CD4-positive, alpha-beta T cell (primary cell): ENCODE results near the gene IPO11. TPM values are rescaled to one million over a fixed set of nuclear protein-coding genes. Genes with fewer than 3 reads are reported as not detected.

Experiments used
- ATAC-seq: fragments of 200-7000 bp; cut with Tn5 transposase; one replicate; pipeline ENCODE4 v1.10.0; 2022; ENCODE audit warnings: mild to moderate bottlenecking; ENCODE audit not compliant: poor library complexity
- CTCF ChIA-PET: fragments of 350-600 bp; sonication (Branson Sonifier 250); formaldehyde crosslinking; loops from one replicate; lab custom pipeline; 2021; ENCODE audit warnings: antibody characterized with exemption, inconsistent platforms; lab: Charles Lee
- POLR2A ChIA-PET: fragments of 350-600 bp; sonication (Branson Sonifier 250); formaldehyde crosslinking; loops from one replicate; lab custom pipeline; 2021; ENCODE audit warnings: antibody characterized with exemption, inconsistent platforms; lab: Charles Lee
- DNase-seq, 14 experiments: peaks; one replicate each; pipeline ENCODE4 v3.0.0-alpha.2; 2013 to 2020; ENCODE audit warnings: mixed read lengths in 2 of 14
- H3K27ac ChIP-seq, 2 donors: one replicate each; pipeline versions ENCODE4 v1.5.1 to v1.7.0; 2013; ENCODE audit warnings: low read length in 2 of 2, low read depth in 1 of 2, mild to moderate bottlenecking in 1 of 2
- H3K27me3 ChIP-seq, 2 experiments: 1 replicate in 1 of 2; 2 replicates in 1 of 2; pipeline versions ENCODE4 v1.6.1 to v1.7.0; 2013; ENCODE audit warnings: low read length in 2 of 2, control low read depth in 1 of 2, mild to moderate bottlenecking in 1 of 2, moderate library complexity in 1 of 2; ENCODE audit not compliant: insufficient read depth in 2 of 2, control insufficient read depth in 1 of 2
- H3K36me3 ChIP-seq: one replicate; pipeline ENCODE4 v1.6.1; 2013; ENCODE audit warnings: low read length, control low read depth; ENCODE audit not compliant: insufficient read depth
- H3K4me1 ChIP-seq: one replicate; pipeline ENCODE4 v1.6.1; 2013; ENCODE audit warnings: low read length, control low read depth; ENCODE audit not compliant: insufficient read depth
- H3K4me3 ChIP-seq: one replicate; pipeline ENCODE4 v1.5.1; 2013; ENCODE audit warnings: mild to moderate bottlenecking, low read length, moderate library complexity
- H3K9me3 ChIP-seq, 2 experiments: 1 replicate in 1 of 2; 2 replicates in 1 of 2; pipeline versions ENCODE4 v1.6.1 to v1.7.0; 2013; ENCODE audit warnings: low read length in 2 of 2, mild to moderate bottlenecking in 2 of 2, control low read depth in 1 of 2, moderate library complexity in 1 of 2; ENCODE audit not compliant: control insufficient read depth in 1 of 2, insufficient read depth in 1 of 2
- H3K27ac Mint-ChIP-seq: one replicate; pipeline ENCODE4 v1.8.0; 2020; ENCODE audit warnings: mixed read lengths
- H3K27me3 Mint-ChIP-seq: one replicate; pipeline ENCODE4 v1.8.0; 2021; ENCODE audit warnings: mixed read lengths
- H3K36me3 Mint-ChIP-seq: one replicate; pipeline ENCODE4 v1.8.0; 2021; ENCODE audit warnings: low read depth, mixed read lengths
- H3K4me1 Mint-ChIP-seq: one replicate; pipeline ENCODE4 v1.8.0; 2021; ENCODE audit warnings: low read depth, mixed read lengths
- H3K4me3 Mint-ChIP-seq: one replicate; pipeline ENCODE4 v1.8.0; 2020; ENCODE audit warnings: mild to moderate bottlenecking, mixed read lengths
- H3K9me3 Mint-ChIP-seq: one replicate; pipeline ENCODE4 v1.8.0; 2020; ENCODE audit warnings: mixed read lengths
- CTCF ChIP-seq: fragments of 200-600 bp; IDR thresholded peaks from one replicate; pipeline ENCODE4 v1.8.0; 2022; ENCODE audit warnings: antibody characterized with exemption, mild to moderate bottlenecking
- intact Hi-C, 2 experiments: fragments of 100-400 bp; cut with DNase I in 1 of 2; cut with micrococcal nuclease in 1 of 2; formaldehyde crosslinking; loops; one replicate each; pipeline versions ENCODE4 v1.15.1 to v1.9.0; 2023 to 2025; cut with DNase I, micrococcal nuclease
- total RNA-seq, 174 experiments: library from RNA in 2 of 174; stranded (reverse) in 2 of 174; gene quantifications; one replicate each; pipeline ENCODE4 v1.2.3 and lab custom pipeline; 2021 to 2026

Gene IPO11
- total RNA-seq, 2 experiments from 2014 or later, result 15.1 to 16.1 TPM

GRCh38 chr5:62592558-62592957, 180.0 kb downstream of the IPO11 start:
- H3K4me1 Mint-ChIP-seq, result no peaks in the 10 kb centered on the region
- ChIA-PET POLR2A (no interaction called here), CTCF (no interaction called here)
- H3K36me3 Mint-ChIP-seq, result peaks cover 48% of the 10 kb centered on the region
- no peaks in the 10 kb centered on the region for H3K27me3 Mint-ChIP-seq
- H3K27me3 ChIP-seq, result no peaks in the 10 kb centered on the region
- H3K9me3 ChIP-seq, result no peaks in the 10 kb centered on the region
- TF ChIP-seq CTCF, result no peak
- H3K4me3 Mint-ChIP-seq, result no peak overlapping the region
- no peak overlapping the region for H3K27ac Mint-ChIP-seq
- no peaks in the 10 kb centered on the region for H3K9me3 Mint-ChIP-seq
- H3K27ac ChIP-seq, result no peak overlapping the region
- no peak overlapping the region for H3K4me3 ChIP-seq
- H3K4me1 ChIP-seq, result no peaks in the 10 kb centered on the region
- intact Hi-C loops, result no loop called here
- peaks cover 11% of the 10 kb centered on the region for H3K36me3 ChIP-seq
- DNase-seq (peak in 2 of 14 experiments; percentile 15 to 39), ATAC-seq (no peak)

- ATAC-seq (no peak), DNase-seq (no peak)
- Histone ChIP-seq H3K4me1 (no peaks in the 10 kb centered on the region), H3K9me3 (no peaks in the 10 kb centered on the region), H3K27me3 (no peaks in the 10 kb centered on the region), H3K4me3 (no peak overlapping the region), H3K27ac (no peak overlapping the region), H3K36me3 (peaks cover 11% of the 10 kb centered on the region)
- ChIA-PET CTCF (no interaction called here), POLR2A (no interaction called here)
- H3K4me3 Mint-ChIP-seq, result no peak overlapping the region
- H3K27me3 Mint-ChIP-seq, result no peaks in the 10 kb centered on the region
- H3K27ac Mint-ChIP-seq, result no peak overlapping the region
- H3K4me1 Mint-ChIP-seq, result no peaks in the 10 kb centered on the region
- intact Hi-C loops, result no loop called here
- peaks cover 44% of the 10 kb centered on the region for H3K36me3 Mint-ChIP-seq
- TF ChIP-seq CTCF, result no peak
- H3K9me3 Mint-ChIP-seq, result no peaks in the 10 kb centered on the region
Measured at GRCh38 chr5:62593331-62593730, 180.8 kb downstream of the IPO11 start.

GRCh38 chr5:62594364-62594984, 181.9 kb downstream of the IPO11 start:
- H3K4me3 Mint-ChIP-seq, result no peak overlapping the region
- CTCF ChIA-PET, result interaction anchor here (0.6 kb wide), 1 partner anchor 10 kb away, joined by 3 read pairs; no protein-coding TSS in a partner anchor
- intact Hi-C loops, result no loop called here
- H3K36me3 Mint-ChIP-seq, result peaks cover 39% of the 10 kb centered on the region
- Histone ChIP-seq H3K4me3 (no peak overlapping the region), H3K27me3 (no peaks in the 10 kb centered on the region), H3K9me3 (no peaks in the 10 kb centered on the region), H3K27ac (no peak overlapping the region), H3K4me1 (no peaks in the 10 kb centered on the region), H3K36me3 (peaks cover 11% of the 10 kb centered on the region)
- H3K27ac Mint-ChIP-seq, result no peak overlapping the region
- H3K9me3 Mint-ChIP-seq, result no peaks in the 10 kb centered on the region
- no peaks in the 10 kb centered on the region for H3K4me1 Mint-ChIP-seq
- no peak for TF ChIP-seq CTCF
- DNase-seq, result no peak
- ATAC-seq, result no peak
- no peaks in the 10 kb centered on the region for H3K27me3 Mint-ChIP-seq
- POLR2A ChIA-PET, result no interaction called here
